ENCODE results near the gene HTRA1.

The HTRA1 gene

DNA sequence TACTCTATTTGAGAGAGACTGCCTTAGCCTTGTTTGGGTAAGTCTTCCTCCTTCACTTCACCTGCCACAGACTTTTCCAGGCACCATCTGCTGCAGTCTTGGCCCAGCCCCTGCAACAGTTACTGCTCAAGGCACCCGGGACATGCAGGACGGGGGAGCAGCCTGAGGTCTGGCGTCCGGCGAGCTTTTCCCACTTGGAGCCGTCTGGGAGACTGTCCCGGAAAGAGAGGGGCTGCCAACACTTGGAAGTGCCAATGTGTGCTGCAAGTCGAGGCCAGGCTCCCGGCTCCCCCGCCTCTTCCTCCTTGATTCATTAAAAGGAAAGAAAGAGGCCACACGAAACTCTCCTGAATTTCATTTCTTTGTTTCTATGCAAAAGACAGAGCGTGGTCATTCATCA, 13.7 kb downstream of the HTRA1 start:
- no peak for DNase-seq

DNA sequence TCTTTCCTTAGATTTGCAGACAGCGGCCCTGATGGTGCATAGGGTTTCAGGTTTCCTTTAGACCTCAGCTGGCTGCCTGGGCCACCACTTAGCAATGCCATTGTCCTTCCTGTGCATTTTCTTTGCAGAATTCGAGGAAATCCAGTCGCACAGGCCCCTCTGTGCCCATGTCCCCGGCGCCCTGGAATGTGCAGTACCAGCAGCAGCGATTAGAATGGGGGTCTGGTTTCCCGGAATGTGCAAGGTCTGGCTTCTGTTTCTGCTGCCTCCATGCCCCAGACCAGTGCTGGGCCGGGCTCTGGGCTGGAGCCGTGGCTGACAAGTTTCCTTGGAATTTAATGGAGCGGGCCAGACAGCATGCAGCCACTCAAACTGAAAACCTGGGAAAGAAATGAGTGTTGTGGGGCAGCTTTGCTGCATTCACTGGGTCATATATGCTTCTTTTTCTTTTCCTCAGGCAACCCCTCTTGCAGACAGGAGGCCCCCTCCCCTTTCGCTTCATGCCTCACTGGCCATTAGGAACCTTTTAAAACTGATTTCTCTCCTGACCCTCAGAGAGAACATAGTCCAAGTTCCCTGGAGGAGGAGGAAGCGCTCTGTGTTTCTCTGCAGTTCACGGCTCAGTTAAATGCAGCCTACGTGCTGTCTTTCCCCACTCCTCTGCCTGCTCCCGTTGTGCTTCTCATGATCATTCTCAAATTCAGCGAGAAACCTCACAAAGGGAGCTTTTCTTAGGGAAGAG, 14.4 kb downstream of the HTRA1 start:
- no peak for DNase-seq

GRCh38 chr10:122476333-122476695, 15.0 kb downstream of the HTRA1 start:
- DNase-seq, result no peak

DNA sequence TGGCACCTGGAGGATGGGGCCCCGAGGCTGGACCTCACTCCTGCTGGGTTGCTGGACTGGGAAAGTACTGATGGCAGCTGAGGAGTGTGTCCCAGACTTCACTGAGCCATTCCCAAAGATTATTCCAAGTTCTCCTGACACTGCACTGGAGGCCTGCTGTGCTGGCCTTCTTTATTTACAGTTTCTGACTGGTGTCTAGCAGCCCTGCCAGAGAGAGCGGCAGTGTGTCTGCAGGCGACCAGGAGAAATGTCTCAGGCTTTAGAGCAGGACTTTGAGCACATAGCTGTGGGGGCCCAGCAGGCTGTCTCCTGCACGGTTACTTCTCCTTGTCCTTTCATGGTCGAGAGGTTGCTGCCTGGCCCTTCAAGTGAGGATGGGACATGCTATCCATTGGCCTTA, 16.1 kb downstream of the HTRA1 start:
- no peak for DNase-seq

- DNase-seq, result no peak
Measured at GRCh38 chr10:122478971-122479370, 17.6 kb downstream of the HTRA1 start.

DNA sequence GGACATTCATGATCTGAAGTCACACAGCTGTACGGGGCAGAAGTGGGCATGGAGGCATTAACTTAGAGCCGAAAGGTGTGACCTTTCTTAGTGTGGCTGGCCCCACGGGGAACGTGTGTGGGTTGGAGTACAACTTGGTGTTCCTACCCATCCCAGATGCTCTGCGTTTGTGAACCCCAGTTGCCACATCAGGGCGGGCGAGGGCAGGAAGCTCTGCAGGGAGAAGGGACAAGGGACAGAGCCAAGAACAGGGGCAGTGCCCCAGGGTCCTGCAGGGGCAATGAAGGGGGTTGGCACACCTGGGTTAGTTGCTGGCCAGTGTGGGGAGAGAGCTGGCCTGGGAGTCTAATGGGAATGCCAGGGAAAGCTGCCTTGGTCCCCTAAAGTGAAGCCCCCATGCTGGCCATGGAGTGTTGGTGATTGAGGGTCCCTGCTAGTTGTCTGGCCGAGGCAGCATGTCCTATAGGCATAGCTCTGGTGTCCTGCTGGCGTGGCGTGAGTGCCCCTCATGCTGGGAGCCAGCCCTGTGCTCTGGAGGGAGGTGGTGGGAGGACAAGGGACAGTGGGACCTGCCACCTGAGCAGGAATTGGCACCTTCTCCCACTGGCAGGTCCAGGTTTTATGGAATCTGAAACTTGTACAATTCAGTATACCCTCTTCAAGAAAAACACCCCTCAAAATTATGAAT, 18.9 kb downstream of the HTRA1 start:
- DNase-seq, result no peak

DNA sequence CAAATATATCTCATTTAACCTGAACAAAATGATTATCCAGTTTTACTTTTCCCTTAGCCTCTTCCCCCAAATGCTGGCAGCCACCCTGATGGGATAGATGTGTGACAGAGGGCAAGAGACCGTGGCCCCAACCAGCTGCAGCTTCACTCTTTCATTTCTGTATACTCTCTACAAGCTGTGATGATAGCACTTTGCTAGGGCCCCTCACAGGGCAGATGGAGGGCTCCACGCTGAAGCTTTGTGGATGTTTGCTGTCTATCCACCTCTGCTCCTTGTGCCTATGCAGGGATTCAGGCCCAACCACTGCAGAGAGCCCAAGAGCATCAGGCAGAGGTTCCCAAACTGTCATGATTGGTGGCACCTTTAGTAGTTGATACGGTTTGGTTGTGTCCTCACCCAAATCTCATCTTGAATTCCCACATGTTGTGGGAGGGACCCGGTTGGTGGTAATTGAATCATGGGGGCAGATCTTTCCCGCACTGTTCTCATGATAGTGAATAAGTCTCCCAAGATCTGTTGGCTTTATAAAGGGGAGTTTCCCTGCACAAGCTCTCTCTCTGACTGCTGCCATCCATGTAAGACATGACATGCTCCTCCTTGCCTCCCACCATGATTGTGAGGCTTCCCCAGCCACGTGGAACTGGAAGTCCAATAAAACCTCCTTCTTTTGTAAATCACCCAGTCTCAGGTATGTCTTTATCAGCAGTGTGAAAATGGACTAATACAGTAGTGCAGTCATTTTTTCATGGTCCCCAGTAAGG, 20.1 kb downstream of the HTRA1 start:
- DNase-seq, result no peak

GRCh38 chr10:122484276-122485060, 23.1 kb downstream of the HTRA1 start:
- no peak for DNase-seq

DNA sequence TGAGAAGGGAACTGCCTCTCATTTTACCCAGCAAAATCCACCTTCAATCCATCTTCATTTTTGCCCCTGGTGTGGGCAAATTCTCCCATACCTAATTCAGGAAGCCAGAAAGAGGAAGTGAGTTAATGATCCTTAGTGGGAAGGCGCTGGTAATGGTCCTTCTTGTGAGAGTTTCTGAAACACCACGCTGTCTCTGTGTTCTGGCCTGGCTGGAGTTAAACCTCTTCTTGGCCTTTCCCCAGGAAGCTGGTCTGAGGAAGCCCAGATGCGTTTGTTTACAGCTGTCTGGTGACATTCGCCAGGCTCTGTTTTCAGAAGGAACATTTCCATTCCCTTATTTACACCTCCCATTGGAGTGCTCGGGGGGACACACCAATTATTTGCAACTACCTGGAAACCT, 24.3 kb downstream of the HTRA1 start:
- DNase-seq, result peak; percentile 58 to 66 (median 65)

GRCh38 chr10:122486406-122487080, 25.2 kb downstream of the HTRA1 start:
- no peak for DNase-seq

DNA sequence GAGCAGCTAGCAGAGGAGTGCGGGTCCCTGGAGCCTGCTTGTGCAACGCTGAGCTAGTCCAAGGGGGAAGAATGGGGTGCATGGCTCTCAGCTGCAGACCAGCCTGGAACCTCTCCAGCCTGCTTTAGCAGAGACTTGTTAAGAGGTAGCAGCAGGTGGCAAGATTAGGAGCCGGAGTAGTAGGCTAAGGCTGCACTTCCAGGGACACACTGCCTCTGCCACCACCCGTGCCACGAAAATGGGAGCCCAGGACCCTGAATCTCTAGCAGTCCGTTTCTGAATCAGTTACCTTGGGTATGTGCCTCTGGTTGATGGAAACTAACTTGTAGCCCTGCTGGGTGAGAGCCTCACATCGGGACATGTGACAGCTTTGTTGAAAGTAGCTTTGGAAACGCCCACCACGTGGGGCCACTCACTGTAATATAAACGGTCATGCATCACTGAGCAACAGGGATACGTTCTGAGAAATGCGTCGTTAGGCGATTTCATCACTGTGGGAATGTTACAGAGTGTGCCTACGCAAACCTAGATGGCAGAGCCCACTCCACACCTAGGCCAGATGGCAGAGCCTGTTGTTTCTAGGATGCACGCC, 25.9 kb downstream of the HTRA1 start:
- peak in 2 of 3 donors; percentile 31 to 50 for DNase-seq

- peak; percentile 14 to 40 (median 33) for DNase-seq
Measured at GRCh38 chr10:122490268-122490667, 28.9 kb downstream of the HTRA1 start.

- DNase-seq, result no peak
Measured at GRCh38 chr10:122490786-122491680, 29.7 kb downstream of the HTRA1 start.

GRCh38 chr10:122492006-122492405, 30.7 kb downstream of the HTRA1 start:
- no peak for DNase-seq

DNA sequence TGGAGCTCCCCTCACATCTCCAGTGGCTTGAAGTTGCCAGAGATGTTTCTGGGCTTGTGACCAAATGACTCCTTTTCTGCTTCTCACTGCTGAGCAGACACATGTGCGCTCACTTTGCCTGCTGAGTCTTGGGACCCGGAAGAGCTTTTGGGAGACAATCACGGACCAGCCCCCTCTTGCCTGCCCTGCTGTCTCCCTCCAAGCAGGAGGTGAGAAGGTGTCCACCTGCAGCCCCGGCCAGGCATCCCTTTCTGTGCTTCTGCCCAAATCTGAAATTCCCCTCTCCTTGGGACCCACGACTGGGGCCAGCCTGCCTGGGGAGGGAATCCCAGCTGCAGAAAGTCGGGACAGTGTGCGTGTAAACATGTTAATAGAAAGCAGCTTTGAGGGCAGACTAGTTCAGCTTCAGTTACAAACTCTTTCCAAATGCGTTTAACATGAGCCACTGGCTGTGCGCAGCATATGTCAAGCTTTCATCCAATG, 31.7 kb downstream of the HTRA1 start:
- DNase-seq, result no peak

DNA sequence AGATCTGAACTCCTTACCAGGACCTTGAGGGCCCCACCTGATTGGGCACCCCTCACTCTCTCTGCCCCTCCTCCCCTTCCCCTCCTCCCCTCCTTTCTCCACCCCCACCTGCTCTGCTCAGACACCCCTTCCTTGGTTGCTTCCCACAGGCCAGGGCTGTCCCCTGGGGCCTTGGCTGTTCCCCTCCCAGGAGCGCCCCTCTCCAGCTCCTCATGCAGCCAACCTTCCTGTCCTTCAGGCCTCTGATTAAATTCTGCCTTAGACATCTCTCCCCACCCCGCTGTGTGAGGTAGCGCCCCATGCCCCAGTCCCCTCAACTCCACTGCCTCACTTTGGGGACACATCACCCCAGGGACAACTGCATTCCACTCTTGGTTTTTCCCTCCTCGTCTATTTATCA, 32.4 kb downstream of the HTRA1 start:
- no peak for DNase-seq

GRCh38 chr10:122494173-122494820, 32.9 kb downstream of the HTRA1 start:
- no peak for DNase-seq

DNA sequence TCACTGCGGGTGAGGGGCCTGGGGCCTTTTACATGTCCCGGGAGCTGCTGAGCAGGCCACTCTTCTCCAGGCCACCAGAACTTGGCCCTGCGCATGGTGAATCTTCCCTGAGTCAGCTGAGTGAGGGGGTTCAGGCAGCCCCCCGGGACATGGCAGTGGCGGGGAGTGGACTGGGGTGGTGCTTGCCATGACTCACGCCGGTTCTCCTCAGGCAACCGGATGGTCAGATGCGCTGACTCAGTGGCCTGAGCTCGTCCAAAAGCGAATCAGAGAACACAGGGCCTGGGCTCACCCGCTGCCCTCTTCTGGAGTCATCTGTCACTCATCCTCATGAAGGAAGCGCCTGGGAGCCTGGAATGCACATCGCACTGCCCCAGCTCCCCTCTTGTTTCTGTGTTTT, 33.5 kb downstream of the HTRA1 start:
- DNase-seq, result peak; percentile 48 to 62 (median 53)

DNA sequence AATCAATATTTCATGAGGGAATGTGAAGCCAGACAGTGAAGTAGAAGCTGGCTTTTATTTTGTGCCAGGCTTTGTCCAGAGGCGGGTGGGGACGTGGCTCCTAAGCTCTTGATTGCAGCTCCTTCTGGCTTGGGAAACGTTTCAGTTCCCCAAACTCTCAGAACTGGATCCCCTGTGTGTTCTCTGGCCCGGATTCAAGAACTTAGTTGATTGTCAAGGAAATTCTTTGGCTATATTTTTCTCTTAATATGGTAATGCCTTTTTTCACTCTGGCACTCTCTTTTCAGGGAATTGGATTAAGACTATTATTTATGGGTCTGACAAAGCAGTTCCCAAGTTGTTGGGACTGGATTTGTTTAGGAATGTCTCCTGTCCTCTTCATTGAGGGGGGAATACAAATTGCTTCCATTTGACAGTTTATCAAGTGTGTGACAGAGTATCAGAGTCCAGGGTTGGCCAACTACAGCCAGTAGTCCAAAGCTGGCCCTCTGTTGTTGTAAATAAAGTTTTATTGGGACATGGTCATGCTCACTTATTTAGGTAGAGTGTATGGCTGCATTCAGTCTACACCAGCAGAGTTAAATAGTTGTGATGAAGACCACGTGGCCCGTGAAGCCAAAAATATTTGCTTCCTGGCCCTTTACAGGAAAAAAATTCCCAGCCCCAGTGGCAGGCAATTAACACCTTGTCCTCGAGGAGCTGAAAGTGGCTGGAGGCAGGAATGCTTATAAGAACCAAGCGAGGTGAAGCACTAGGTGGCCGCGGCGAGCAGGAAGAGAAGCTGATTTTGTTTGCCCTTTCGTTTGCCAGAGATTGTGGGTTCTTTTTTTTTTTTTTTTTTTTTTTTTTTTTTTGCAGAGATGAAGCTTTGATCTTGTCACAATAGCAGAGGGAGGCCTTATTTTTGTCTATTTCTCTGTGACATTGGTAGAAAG, 34.3 kb downstream of the HTRA1 start:
- DNase-seq, result peak in 2 of 3 donors; percentile 25 to 31

All from suppressor macrophage treated with lipopolysaccharide for 1 hour (primary cell).